Measurements from ENCODE around the gene PIK3C3.
"Not testable (repeated sequence)": the region's sequence is repeated elsewhere in the genome, so short reads cannot be mapped to it uniquely, and the experiment has no call there.

Gene PIK3C3

GRCh38 chr18:41965634-41966255 lies 10.7 kb downstream of the PIK3C3 start:
- DNase-seq (ENCODE audit: low spot score): no peak

- DNase-seq (ENCODE audit: low spot score): no peak
These were observed 11.9 kb downstream of the PIK3C3 start for GRCh38 chr18:41966943-41967342.

- DNase-seq (ENCODE audit: low spot score): no peak
These were observed 12.6 kb downstream of the PIK3C3 start for GRCh38 chr18:41967680-41968079.

- no peak for DNase-seq (ENCODE audit: low spot score)
These were observed 14.8 kb downstream of the PIK3C3 start for GRCh38 chr18:41969881-41970280.

DNA sequence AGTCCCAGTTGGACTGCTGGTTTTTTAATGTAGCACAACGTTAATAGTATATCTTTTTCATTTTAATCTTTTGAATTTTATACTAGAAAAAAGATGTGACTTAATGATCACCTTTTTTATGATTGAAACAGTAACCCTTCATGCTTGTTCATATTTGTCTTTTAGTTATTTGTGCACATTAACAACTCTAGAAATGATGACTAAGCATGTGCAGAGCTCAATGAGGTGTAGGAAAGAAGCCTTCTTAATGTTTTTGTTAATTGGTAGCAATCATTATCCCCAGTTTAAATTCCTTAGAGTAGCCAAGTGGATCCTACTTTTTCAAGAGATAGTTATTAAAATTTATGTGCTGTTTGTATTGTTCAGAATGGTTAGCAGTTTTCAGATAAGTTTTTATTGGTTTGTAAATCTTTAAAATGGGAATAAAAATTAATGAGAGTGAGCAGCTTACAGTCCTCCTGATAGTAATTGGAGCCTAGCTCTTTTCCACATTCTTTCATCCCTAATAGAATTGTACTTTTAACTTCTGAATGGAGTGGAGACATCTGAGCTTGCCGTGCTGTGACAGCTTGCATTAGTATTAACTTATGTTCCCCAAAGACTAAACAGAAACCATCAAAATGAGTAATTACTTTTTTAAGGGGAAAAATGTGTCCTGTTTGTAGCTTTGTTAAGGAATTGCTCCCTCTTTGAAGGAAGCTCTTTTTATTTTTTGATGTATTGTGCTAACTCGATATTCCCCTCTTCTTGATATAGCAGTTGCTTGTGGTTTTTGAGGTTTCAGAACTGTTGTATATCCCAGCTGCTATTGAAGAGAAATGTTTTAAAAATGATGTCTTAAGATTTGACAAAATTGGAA lies 17.3 kb downstream of the PIK3C3 start:
- DNase-seq (ENCODE audit: low spot score): no peak

DNA sequence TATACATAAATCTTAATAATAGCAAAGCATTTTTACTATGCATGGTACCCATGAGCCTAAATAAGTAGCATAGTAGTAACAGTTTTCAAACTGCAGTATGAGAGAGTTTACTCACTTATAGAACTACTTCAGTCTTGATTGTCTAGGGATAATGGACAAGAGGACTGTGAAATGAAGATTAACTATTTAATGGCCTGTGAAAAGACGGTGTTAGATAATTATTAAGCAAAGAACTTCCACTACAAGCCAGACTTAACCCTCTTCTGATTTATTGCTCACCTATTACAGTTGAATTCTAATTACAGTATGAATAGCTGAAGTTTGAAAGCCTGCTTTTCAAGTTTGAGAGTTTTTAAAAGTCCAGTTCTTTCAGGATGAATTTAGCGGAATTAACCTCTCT lies 18.9 kb downstream of the PIK3C3 start:
- no peak for DNase-seq (ENCODE audit: low spot score)

GRCh38 chr18:41974796-41975201 lies 19.8 kb downstream of the PIK3C3 start:
- DNase-seq (ENCODE audit: low spot score): no peak

DNA sequence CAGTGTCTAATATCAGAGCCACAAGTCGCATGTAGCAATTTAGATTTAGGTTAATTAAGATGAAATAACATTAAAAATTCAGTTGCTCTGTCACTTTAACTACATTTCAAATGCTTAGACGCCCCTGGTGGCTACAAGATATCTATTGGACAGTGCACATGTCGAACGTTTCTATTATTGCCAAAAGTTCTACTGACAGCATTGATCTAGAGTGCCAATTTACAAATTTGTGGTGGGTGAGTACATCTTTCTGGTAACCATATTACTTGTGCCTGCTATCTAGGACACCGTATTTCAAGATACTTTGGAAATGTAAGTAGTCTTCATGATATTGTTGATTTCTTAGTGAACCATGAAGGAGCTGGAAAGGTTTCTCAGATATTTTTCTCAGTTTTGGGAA lies 20.2 kb downstream of the PIK3C3 start:
- DNase-seq (ENCODE audit: low spot score): no peak

GRCh38 chr18:41977233-41977632 lies 22.2 kb downstream of the PIK3C3 start:
- DNase-seq (ENCODE audit: low spot score): no peak

- no peak for DNase-seq (ENCODE audit: low spot score)
These were observed 28.1 kb downstream of the PIK3C3 start for GRCh38 chr18:41982942-41983660.

DNA sequence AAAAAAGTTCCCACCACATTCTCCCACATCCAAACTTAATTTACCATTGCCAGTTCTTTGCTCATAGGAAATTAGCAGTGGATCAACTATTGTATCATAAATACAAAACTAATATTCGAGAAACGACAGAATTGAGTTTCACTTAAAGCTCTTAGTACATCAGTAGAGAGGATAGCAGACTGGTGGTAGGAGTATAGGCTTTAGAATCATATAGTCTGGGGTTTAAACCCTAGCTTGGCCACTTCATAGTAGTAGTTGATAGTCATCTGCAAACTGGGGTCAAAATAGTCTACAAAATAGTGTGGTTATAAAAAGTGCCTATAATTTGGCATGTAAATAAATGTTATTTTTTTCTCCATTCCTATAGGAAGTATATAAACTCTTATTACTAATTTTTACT lies 30.9 kb downstream of the PIK3C3 start:
- no peak for DNase-seq (ENCODE audit: low spot score)

DNA sequence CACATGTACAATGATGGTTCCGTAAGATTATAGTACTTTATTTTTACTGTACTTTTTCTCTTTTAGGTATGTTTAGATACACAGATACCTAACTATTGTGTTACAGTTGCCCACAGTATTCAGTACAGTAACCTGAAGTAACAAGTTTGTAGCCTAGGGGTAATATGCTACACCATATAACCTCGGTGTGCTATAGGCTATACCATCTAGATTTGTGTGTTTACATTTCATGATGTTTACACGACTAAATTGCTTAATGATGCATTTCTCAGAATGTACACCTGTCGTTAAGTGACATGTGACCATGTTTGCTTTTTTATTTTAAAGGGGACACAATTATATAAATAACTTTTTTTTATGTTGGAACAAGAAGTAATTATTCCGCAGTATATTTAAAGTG lies 34.5 kb downstream of the PIK3C3 start:
- DNase-seq (ENCODE audit: low spot score): no peak

DNA sequence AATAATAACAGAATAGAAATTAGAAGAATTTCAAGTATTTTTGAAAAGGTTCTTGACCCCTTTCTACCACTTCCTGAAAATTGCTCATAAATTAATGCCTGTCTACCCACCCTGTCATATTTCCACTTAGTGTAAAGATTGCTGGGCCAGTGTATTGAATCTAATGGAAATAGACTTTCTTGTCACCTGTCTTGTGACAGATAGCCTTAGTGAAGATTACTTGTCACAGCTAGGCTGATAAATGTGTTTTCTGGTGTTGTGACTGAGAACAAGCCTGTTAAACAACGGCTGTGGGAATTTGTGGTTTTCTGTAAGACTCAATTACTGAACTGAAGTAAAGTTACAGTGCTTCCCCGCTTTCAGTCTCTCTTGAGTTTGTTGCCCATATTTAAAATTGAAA lies 37.0 kb downstream of the PIK3C3 start:
- no peak for DNase-seq (ENCODE audit: low spot score)

- DNase-seq (ENCODE audit: low spot score): no peak
These were observed 37.7 kb downstream of the PIK3C3 start for GRCh38 chr18:41992703-41993102.

GRCh38 chr18:41993151-41993550 lies 38.1 kb downstream of the PIK3C3 start:
- DNase-seq (ENCODE audit: low spot score): no peak

DNA sequence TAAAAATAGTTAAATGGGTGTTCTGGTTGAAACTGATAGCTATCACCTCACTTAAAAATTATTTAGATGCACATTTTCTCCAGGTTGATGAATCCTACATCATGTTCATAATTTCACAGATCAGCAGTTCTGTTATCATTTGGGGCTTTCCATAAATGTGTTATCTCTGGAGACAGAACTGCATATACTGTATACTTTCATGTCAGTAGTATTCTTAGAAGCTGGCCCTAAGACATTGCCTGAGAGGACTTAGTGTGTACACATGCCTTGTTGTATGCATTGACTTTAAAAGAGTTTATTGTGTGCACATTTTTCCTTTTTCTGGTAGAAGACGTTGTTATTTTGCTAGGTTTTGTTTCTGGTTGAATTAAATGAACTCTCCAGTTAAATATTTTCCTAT lies 41.0 kb downstream of the PIK3C3 start:
- no peak for DNase-seq (ENCODE audit: low spot score)

DNA sequence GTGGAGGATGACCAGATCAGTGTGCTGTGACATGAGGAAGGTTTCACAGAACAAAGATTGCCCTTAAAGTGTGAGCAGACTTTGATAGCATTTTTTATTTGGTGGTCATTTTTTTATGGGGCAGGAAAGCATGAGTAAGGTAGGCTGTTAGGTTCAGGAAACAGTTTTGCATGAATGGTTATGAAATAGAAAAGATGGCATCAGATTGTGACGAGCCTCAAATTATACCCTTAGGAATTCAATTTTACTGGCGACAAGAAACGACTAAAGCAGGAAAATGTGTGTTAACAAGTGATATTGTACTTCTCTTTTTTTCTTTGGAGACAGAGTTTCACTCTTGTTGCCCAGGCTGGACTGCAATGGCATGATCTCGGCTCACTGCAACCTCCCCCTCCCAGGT lies 44.7 kb downstream of the PIK3C3 start:
- DNase-seq (ENCODE audit: low spot score): no peak

- no peak for DNase-seq (ENCODE audit: low spot score)
These were observed 46.8 kb downstream of the PIK3C3 start for GRCh38 chr18:42001801-42002200.

DNA sequence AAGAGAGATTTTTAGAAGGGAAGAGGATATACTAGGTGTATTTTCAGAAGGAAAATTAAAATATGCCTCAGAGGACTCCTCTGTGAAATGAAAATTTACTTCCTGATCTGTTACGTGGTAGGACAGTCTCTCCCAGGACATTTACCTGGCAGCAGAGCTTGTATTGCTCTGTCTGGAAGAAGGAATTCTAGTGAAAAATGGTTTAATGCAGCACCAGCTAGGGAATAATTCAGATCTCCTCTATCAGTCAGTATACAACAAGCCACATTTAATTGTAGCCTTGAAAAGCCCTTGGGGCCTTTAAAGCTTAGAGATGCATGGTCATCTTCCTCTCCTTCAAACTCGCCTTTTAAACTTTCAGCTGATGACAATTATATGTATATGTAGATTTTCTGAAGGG lies 49.6 kb downstream of the PIK3C3 start:
- no peak for DNase-seq (ENCODE audit: low spot score)

GRCh38 chr18:42005782-42006181 lies 50.7 kb downstream of the PIK3C3 start:
- no peak for DNase-seq (ENCODE audit: low spot score)

DNA sequence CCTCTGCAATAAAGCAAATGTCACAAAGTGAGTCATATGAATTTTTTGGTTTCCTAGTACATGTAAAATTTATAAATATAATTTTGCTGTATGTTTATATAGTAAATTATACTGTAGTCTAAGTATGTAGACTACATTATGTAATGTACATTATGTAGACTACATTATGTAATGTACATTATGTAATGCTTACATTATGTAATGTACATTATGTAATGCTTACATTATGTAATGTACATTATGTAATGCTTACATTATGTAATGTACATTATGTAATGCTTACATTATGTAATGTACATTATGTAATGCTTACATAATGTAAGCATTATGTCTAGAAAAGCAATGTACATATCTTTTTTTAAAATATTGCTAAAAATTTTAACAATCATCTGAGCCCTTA lies 54.4 kb downstream of the PIK3C3 start:
- not testable (repeated sequence) for DNase-seq (ENCODE audit: low spot score)

DNA sequence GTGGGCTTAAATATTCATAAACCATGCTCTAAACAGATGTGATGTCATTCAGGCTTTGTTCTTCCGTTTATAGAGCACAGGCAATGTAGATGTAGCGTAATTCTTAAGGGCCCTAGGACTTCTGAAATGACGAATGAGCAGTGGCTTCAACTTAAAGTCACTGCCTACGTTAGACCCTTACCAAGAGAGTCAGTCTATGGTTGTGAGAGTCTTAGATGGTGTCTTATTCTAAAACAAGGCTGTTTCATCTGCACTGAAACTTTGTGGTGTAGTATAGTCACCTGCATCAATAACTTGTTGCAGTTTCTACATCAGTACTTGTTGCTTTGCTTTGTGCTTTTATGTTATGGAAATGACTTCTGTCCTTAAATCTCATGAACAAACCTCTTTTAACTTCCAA lies 56.0 kb downstream of the PIK3C3 start:
- no peak for DNase-seq (ENCODE audit: low spot score)

- DNase-seq (ENCODE audit: low spot score): no peak
These were observed 63.8 kb downstream of the PIK3C3 start for GRCh38 chr18:42018831-42019230.

Data from D341Med (cell line).